WI38 (cell line): ENCODE measurements around the gene LETM1.

Experiments
- H3K4me3 ChIP-seq: 2 replicates; pipeline ENCODE4 v1.5.1; 2011; ENCODE audit warnings: low read depth, mild to moderate bottlenecking, control low read depth, low read length
- TF ChIP-seq, protein P1 (sequence below): IDR thresholded peaks from 2 replicates; pipeline ENCODE4 v1.5.1; 2012; ENCODE audit warnings: low read depth, mild to moderate bottlenecking, control low read depth, low read length

The LETM1 gene

GRCh38 chr4:1815096-1815996 lies 40.6 kb downstream of the LETM1 start:
- TF ChIP-seq, protein P1, sequence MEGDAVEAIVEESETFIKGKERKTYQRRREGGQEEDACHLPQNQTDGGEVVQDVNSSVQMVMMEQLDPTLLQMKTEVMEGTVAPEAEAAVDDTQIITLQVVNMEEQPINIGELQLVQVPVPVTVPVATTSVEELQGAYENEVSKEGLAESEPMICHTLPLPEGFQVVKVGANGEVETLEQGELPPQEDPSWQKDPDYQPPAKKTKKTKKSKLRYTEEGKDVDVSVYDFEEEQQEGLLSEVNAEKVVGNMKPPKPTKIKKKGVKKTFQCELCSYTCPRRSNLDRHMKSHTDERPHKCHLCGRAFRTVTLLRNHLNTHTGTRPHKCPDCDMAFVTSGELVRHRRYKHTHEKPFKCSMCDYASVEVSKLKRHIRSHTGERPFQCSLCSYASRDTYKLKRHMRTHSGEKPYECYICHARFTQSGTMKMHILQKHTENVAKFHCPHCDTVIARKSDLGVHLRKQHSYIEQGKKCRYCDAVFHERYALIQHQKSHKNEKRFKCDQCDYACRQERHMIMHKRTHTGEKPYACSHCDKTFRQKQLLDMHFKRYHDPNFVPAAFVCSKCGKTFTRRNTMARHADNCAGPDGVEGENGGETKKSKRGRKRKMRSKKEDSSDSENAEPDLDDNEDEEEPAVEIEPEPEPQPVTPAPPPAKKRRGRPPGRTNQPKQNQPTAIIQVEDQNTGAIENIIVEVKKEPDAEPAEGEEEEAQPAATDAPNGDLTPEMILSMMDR: no peak
- no peak overlapping the region for H3K4me3 ChIP-seq

GRCh38 chr4:1814453-1814852 lies 41.5 kb downstream of the LETM1 start:
- no peak overlapping the region for H3K4me3 ChIP-seq
- TF ChIP-seq, protein P1: no peak

GRCh38 chr4:1813915-1814314 lies 42.0 kb downstream of the LETM1 start:
- H3K4me3 ChIP-seq: no peak overlapping the region
- TF ChIP-seq, protein P1: no peak

- H3K4me3 ChIP-seq: no peak overlapping the region
- TF ChIP-seq, protein P1: no peak
These were observed 42.7 kb downstream of the LETM1 start for GRCh38 chr4:1813231-1813630.

GRCh38 chr4:1812720-1813119 lies 43.2 kb downstream of the LETM1 start:
- H3K4me3 ChIP-seq: no peak overlapping the region
- TF ChIP-seq, protein P1: no peak

- TF ChIP-seq, protein P1: no peak
- H3K4me3 ChIP-seq: no peak overlapping the region
These were observed 45.2 kb downstream of the LETM1 start for GRCh38 chr4:1810765-1811164.

DNA sequence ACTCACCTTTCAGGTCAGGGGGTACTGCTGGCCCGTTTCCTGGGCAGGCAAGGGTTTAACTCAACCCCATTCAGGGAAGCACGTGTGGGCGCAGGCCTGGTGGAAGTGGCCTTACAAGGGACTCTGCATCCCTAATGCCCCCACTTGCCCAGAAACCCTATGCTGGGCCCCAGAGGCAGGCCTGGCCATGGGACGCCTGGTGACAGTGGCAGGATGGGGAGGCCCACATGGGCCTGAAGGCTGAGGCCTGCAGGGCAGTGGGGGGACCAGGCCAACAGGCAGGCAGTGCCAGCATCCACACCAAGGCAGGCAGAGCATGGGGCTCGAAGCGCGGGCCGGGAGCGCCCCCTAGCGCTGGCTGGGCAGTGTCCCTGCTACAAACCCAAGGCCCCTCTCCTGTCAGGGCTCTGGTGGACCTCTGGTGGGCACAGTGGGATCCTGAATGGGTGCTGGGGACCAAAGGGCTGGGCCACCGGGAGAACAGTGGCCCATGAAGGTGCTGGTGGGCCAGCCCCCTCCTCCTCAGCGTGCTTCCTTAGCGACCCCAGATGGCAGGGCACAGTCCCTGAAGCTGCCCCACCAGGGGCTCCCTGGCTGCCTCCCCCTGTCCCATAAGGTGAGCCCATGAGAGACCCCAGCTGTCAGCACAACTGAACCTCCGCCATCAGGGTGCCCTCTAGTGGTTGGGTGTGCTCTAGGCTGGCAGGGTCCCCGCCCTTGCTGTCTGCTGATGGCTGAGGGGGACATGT lies 46.0 kb downstream of the LETM1 start:
- no peak overlapping the region for H3K4me3 ChIP-seq
- TF ChIP-seq, protein P1: peak; percentile 88
